Endodermal cell (in vitro differentiated cells): ENCODE data around the gene PRR33. TPM values are rescaled to one million over a fixed set of nuclear protein-coding genes. Genes with fewer than 3 reads are reported as not detected.

Experiments used
- DNase-seq: peaks from one replicate; pipeline ENCODE4 v3.0.0-alpha.2; 2017
- H3K27ac ChIP-seq: 2 replicates; pipeline ENCODE4 v1.5.1; 2013; ENCODE audit warnings: mild to moderate bottlenecking, low read depth, low read length, moderate library complexity
- H3K27me3 ChIP-seq: 2 replicates; pipeline ENCODE4 v1.6.1; 2013; ENCODE audit warnings: mild to moderate bottlenecking, low read length, moderate library complexity; ENCODE audit not compliant: insufficient read depth, control insufficient read depth, poor library complexity, severe bottlenecking
- H3K36me3 ChIP-seq: 2 replicates; pipeline ENCODE4 v1.7.0; 2013; ENCODE audit warnings: mild to moderate bottlenecking, low read length, moderate library complexity; ENCODE audit not compliant: control insufficient read depth, insufficient read depth
- H3K4me1 ChIP-seq: one replicate; pipeline ENCODE4 v1.7.0; 2013; ENCODE audit warnings: low read length; ENCODE audit not compliant: control insufficient read depth, insufficient read depth
- H3K4me3 ChIP-seq: 2 replicates; pipeline ENCODE4 v1.5.1; 2013; ENCODE audit warnings: mild to moderate bottlenecking, low read length, moderate library complexity
- H3K9ac ChIP-seq: 2 replicates; pipeline ENCODE4 v1.6.1; 2013; ENCODE audit warnings: mild to moderate bottlenecking, low read length, moderate library complexity; ENCODE audit not compliant: poor library complexity, severe bottlenecking; ENCODE audit errors: extremely low read depth
- H3K9me3 ChIP-seq: 2 replicates; pipeline ENCODE4 v1.6.1; 2013; ENCODE audit warnings: mild to moderate bottlenecking, low read length, moderate library complexity; ENCODE audit not compliant: control insufficient read depth
- H3K27ac Mint-ChIP-seq: 2 replicates; pipeline ENCODE4 v1.8.0; 2020; ENCODE audit warnings: mixed read lengths
- H3K27me3 Mint-ChIP-seq: 2 replicates; pipeline ENCODE4 v1.8.0; 2021; ENCODE audit warnings: mild to moderate bottlenecking, mixed read lengths; ENCODE audit not compliant: insufficient read depth
- H3K36me3 Mint-ChIP-seq: 2 replicates; pipeline ENCODE4 v1.8.0; 2020; ENCODE audit warnings: low read depth, mixed read lengths
- H3K4me1 Mint-ChIP-seq: 2 replicates; pipeline ENCODE4 v1.8.0; 2020; ENCODE audit warnings: mixed read lengths
- H3K4me3 Mint-ChIP-seq: 2 replicates; pipeline ENCODE4 v1.8.0; 2020; ENCODE audit warnings: mild to moderate bottlenecking, moderate library complexity, mixed read lengths
- H3K9me3 Mint-ChIP-seq: 2 replicates; pipeline ENCODE4 v1.8.0; 2020; ENCODE audit warnings: mild to moderate bottlenecking, mixed read lengths
- WGBS, 2 experiments: methylation state at CpG; one replicate each; pipeline versions ENCODE4 v1.1.5 to v1.1.7; 2013; ENCODE audit warnings: missing lambda C conversion rate in 2 of 2, mixed read lengths in 1 of 2; ENCODE audit not compliant: insufficient coverage in 1 of 2, insufficient read length in 1 of 2; 5-methylcytosine and 5-hydroxymethylcytosine counted together
- total RNA-seq, 2 donors: library from RNA; stranded (reverse); fragmentation: NEBNext Ultra II Directional in 1 of 2; extraction: Animal tissue kit (Norgen Biotek cat#: 25700) in 1 of 2; gene quantifications; 2 replicates in 1 of 2; 3 replicates in 1 of 2; pipeline ENCODE4 v1.2.1, GENCODE V29; 2021
- TF ChIP-seq, protein P1 (sequence below): fragments of 200-600 bp; sonication (generic); conservative IDR thresholded peaks from 2 replicates; pipeline ENCODE4 v1.5.0; 2021; ENCODE audit warnings: antibody characterized with exemption, mild to moderate bottlenecking

Gene PRR33
- total RNA-seq, 2 donors from 2014 or later: not detected

DNA sequence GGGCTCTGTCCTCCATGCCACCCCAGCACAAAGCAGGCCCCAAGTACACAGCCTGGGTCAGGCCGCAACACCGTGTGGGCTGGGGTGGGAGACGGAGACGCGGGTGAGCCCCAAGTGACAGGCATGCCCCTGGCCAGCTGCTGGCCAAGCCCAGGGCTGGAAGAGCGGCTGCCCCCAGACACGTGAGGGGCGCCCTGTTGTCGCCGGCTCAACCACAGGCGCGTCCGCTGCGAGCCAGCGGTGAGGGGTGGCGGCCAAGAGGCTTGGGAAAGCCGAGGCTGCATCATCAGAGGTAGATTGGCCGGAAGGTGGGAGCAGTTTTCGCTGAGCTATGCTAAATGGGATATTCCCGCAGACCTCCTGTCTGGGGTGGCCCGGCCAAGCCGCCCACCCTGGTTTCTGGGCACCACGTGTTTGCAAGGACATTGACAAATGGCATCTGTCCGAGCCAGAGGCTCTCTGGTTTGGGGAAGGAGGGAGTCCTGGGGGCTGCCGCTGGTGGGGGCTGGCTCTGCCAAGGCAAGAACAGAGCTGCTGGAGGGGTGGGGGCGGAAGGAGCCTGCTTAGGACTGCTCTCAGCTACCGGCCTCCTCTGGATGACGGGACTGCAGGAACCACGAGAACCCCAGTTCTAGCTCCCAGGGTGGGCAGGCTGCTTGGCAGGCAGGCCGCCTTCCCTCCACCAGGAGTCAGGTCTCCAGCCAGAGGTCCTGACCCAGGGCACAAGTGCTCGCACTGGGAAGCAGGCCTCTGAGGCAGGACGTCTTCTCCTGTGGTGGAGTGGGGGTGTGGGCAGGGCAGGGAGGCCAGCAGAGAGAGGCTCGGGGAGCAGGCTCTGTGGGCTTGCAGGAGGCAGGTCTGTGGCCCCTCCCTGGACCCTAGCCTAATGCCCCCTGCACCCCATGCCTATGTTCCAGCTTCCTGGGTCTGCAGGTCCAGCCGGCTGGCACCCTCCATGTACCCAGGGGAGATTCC is 552 bp downstream of the PRR33 start:
- no peak for DNase-seq
- H3K9me3 Mint-ChIP-seq: no peaks in the 10 kb centered on the region
- TF ChIP-seq, protein P1, sequence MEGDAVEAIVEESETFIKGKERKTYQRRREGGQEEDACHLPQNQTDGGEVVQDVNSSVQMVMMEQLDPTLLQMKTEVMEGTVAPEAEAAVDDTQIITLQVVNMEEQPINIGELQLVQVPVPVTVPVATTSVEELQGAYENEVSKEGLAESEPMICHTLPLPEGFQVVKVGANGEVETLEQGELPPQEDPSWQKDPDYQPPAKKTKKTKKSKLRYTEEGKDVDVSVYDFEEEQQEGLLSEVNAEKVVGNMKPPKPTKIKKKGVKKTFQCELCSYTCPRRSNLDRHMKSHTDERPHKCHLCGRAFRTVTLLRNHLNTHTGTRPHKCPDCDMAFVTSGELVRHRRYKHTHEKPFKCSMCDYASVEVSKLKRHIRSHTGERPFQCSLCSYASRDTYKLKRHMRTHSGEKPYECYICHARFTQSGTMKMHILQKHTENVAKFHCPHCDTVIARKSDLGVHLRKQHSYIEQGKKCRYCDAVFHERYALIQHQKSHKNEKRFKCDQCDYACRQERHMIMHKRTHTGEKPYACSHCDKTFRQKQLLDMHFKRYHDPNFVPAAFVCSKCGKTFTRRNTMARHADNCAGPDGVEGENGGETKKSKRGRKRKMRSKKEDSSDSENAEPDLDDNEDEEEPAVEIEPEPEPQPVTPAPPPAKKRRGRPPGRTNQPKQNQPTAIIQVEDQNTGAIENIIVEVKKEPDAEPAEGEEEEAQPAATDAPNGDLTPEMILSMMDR: no peak
- Histone ChIP-seq H3K4me3 (no peak overlapping the region), H3K27me3 (peaks cover under 1% of the 10 kb centered on the region), H3K36me3 (no peaks in the 10 kb centered on the region), H3K4me1 (no peaks in the 10 kb centered on the region), H3K9me3 (no peaks in the 10 kb centered on the region), H3K27ac (no peak overlapping the region), H3K9ac (no peak overlapping the region)
- peaks cover 2% of the 10 kb centered on the region for H3K27me3 Mint-ChIP-seq
- H3K4me3 Mint-ChIP-seq: no peak overlapping the region
- H3K36me3 Mint-ChIP-seq: no peaks in the 10 kb centered on the region
- 89 to 92% methylated on average over 21 to 34 of the region's 34 CpGs for WGBS, 2 experiments
- H3K4me1 Mint-ChIP-seq: peaks cover 2% of the 10 kb centered on the region
- no peak overlapping the region for H3K27ac Mint-ChIP-seq

DNA sequence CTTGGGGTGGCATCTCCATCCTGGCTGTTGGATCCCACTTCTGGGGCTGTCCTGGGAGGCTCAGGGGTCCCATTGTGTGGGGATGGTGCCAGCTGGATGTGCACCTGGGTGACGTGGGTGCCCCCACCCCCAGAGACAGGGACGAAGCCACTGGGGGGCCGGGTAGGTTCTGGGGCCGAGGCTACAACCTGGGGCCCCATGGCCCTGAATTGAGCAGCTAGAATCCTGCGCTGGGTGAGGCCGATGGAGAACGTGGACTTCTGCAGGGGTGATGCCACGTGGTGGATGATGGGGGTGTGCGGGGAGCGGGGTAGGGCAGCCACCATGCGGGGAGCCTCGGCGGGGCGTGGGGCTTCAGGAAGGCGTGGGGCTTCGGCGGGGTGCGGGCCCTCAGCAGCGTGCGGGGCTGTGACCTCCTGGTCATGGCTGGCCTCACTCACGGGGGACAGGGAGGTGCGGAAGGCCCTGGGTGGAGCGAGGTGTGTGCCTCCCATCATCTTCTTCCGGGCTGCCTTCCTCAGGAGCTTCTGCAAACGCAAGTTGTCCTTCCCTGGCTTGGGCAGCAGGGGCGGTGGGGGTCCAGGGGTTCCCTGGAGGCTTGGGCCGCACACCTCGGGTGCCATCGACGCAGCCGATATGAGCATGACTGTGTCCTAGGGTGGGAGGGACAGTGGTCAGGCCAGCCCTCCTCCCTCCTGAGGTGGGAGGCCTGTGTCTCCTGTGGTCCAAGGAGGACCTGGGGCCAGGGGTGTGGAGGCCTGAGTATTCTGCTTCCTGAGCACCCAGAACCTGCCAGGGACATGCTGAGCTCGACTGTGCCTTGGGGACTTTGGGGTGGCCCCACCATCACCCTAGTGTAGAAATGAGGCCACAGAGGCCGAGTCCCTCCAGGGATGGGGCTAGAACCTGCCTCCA is 1.5 kb downstream of the PRR33 start:
- TF ChIP-seq, protein P1: no peak
- H3K9ac ChIP-seq: no peak overlapping the region

DNA sequence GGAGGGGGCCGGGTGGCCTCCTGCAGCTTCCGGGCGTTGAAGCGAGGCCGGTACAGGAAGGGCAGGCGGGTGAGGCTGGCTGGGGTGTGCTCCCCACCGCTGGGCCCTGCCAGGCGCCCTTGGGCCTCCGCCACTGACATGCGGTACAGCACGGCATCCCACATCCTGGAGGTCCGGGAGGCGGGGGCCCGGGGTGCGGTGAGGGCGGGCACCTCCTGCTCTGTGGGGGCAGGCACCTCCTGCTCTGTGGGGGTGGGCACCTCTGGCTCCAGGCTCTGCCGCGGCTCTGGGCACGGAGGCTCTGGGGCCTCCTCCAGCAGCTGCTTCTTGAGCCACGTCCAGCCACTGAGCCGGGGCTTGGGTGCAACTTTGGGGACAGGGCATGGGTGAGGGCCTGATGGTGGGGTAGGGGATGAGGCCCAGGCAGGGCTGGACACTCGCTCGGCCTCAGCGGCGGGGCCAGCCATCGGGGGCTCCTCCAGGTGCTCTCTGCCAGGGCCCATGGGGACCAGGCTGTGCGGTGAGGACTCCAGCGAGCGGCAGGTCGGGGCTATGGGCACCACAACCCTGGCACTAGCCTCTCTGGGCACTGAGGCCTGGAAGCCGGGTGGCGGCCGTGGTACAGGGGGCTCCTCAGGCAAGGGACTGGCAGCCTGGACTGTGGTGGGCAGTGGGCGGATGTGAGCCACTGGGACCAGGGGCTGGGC is 2.3 kb downstream of the PRR33 start:
- H3K27me3 ChIP-seq: peaks cover 13% of the 10 kb centered on the region
- no peaks in the 10 kb centered on the region for H3K9me3 ChIP-seq
- Mint-ChIP-seq H3K4me3 (no peak overlapping the region), H3K27me3 (peaks cover 2% of the 10 kb centered on the region), H3K36me3 (no peaks in the 10 kb centered on the region), H3K4me1 (no peaks in the 10 kb centered on the region), H3K9me3 (no peaks in the 10 kb centered on the region), H3K27ac (no peak overlapping the region)
- no peak overlapping the region for H3K9ac ChIP-seq
- DNase-seq: no peak
- TF ChIP-seq, protein P1: no peak
- H3K27ac ChIP-seq: no peak overlapping the region
- H3K36me3 ChIP-seq: no peaks in the 10 kb centered on the region
- no peaks in the 10 kb centered on the region for H3K4me1 ChIP-seq
- WGBS, 2 experiments: 92 to 93% methylated on average over 20 to 34 of the region's 34 CpGs
- H3K4me3 ChIP-seq: no peak overlapping the region

More for the DNA sequence above, 1.5 kb downstream of the PRR33 start:
- Histone ChIP-seq H3K27me3 (peaks cover 10% of the 10 kb centered on the region), H3K27ac (no peak overlapping the region), H3K4me3 (no peak overlapping the region), H3K4me1 (no peaks in the 10 kb centered on the region), H3K36me3 (no peaks in the 10 kb centered on the region), H3K9me3 (no peaks in the 10 kb centered on the region)
- H3K4me1 Mint-ChIP-seq: no peaks in the 10 kb centered on the region
- no peak for DNase-seq
- H3K36me3 Mint-ChIP-seq: no peaks in the 10 kb centered on the region
- no peaks in the 10 kb centered on the region for H3K9me3 Mint-ChIP-seq
- no peak overlapping the region for H3K4me3 Mint-ChIP-seq
- peaks cover 2% of the 10 kb centered on the region for H3K27me3 Mint-ChIP-seq
- no peak overlapping the region for H3K27ac Mint-ChIP-seq
- WGBS, 2 experiments: 92 to 95% methylated on average over 17 to 33 of the region's 33 CpGs
